ENCODE data around the gene DENND1B. TPM values are rescaled to one million over a fixed set of nuclear protein-coding genes. Genes with fewer than 3 reads are reported as not detected.

The DENND1B gene
- total and polyA plus RNA-seq, 2 of the 8 experiments (the other 6 are each of a cell fraction or from before 2014, with no cell fraction given), result 0.74 to 3.3 TPM

GRCh38 chr1:197526736-197527371, 248.4 kb downstream of the DENND1B start:
- Histone ChIP-seq H3K4me1 (replicated peaks in 1 of 4; ENCODE audit: control insufficient read depth in 3 of 4, insufficient read depth in 4 of 4, low read length in 3 of 4) (no peaks in the 10 kb centered on the region), H3K4me3 (ENCODE audit: extremely low read depth in 1 of 4, insufficient read depth in 2 of 4, low read depth in 3 of 4, low read length in 4 of 4) (no peak overlapping the region), H3K27me3 (replicated peaks in 1 of 4; ENCODE audit: control insufficient read depth in 3 of 4, extremely low read depth in 1 of 4, insufficient read depth in 3 of 4, low read length in 3 of 4) (no peaks in the 10 kb centered on the region), H3K23ac (ENCODE audit: insufficient read length) (no peak overlapping the region), H3K9ac (replicated peaks in 1 of 4; ENCODE audit: extremely low read depth in 1 of 4, low read depth in 3 of 4, low read length in 3 of 4) (no peak overlapping the region), H2BK5ac (ENCODE audit: low read depth, low read length) (no peak overlapping the region), H3K27ac (ENCODE audit: low read depth, low read length) (no peak overlapping the region), H3K36me3 (ENCODE audit: control insufficient read depth in 2 of 4, insufficient read depth in 4 of 4, low read length in 3 of 4) (no peaks in the 10 kb centered on the region), H3K79me2 (ENCODE audit: control insufficient read depth in 1 of 2, insufficient read depth in 2 of 2, low read length in 2 of 2) (no peaks in the 10 kb centered on the region), H3K79me1 (ENCODE audit: low read depth, low read length) (no peaks in the 10 kb centered on the region), H3K56ac (replicated peaks; ENCODE audit: insufficient read length, low read depth, low read length) (no peak overlapping the region), H2BK20ac (ENCODE audit: low read length) (no peak overlapping the region), H3K18ac (ENCODE audit: extremely low read depth, low read length) (no peak overlapping the region), H3K4me2 (ENCODE audit: insufficient read depth in 1 of 2, low read depth in 2 of 2, low read length in 2 of 2) (no peak overlapping the region), H4K91ac (replicated peaks; ENCODE audit: insufficient read length, low read length) (no peak overlapping the region), H3K9me3 (ENCODE audit: insufficient read depth in 2 of 2, low read depth in 1 of 2, low read length in 1 of 2) (no peaks in the 10 kb centered on the region), H2AK5ac (ENCODE audit: low read depth, low read length) (no peak overlapping the region), H3K4ac (replicated peaks; ENCODE audit: insufficient read length, low read depth, low read length) (no peak overlapping the region), H3K23me2 (ENCODE audit: low read depth, low read length) (no peaks in the 10 kb centered on the region), H2BK120ac (replicated peaks; ENCODE audit: low read depth, low read length) (no peak overlapping the region), H4K8ac (ENCODE audit: extremely low read depth, insufficient read depth, low read length) (no peak overlapping the region), H2BK15ac (ENCODE audit: low read length) (no peak overlapping the region), H2BK12ac (ENCODE audit: low read depth, low read length) (no peak overlapping the region), H4K5ac (ENCODE audit: insufficient read length, low read depth, low read length) (no peak overlapping the region), H4K20me1 (replicated peaks in 1 of 2; ENCODE audit: control insufficient read depth in 1 of 2, insufficient read depth in 2 of 2, low read length in 2 of 2) (no peaks in the 10 kb centered on the region), H3K14ac (ENCODE audit: insufficient read length) (no peak overlapping the region), H2AFZ (ENCODE audit: low read length) (no peak overlapping the region)
- FAIRE-seq, result no peak
- no peak for DNase-seq (ENCODE audit: low read depth in 1 of 2, low spot score in 2 of 2)
- ChIA-PET CTCF (ENCODE audit: partially characterized antibody) (interaction anchor here (0.6 to 2.5 kb wide), 13 partner anchors 9 to 945 kb away, joined by 3 to 10 read pairs (median 4); no protein-coding TSS in a partner anchor), POLR2A (ENCODE audit: partially characterized antibody) (no interaction called here)
- 59% methylated on average over 4 of the region's 4 CpGs; no CpG with 5 or more reads in 1 of the 2 experiments for WGBS, 2 experiments (ENCODE audit: extremely low coverage in 1 of 2, insufficient coverage in 1 of 2, insufficient read length in 1 of 2, insufficient replicate concordance in 2 of 2, low coverage in 1 of 2, low lambda C conversion rate in 2 of 2, missing lambda C conversion rate in 1 of 2)
- TF ChIP-seq CTCF (IDR thresholded peaks at IDR 0.05; ENCODE audit: control extremely low read depth in 1 of 3, insufficient read depth in 1 of 3, low read depth in 1 of 3, low read length in 3 of 3) (peak in 1 of 3 experiments; percentile 3; a peak in 1 of 4 replicates), RAD21 (IDR thresholded peaks at IDR 0.05 in 1 of 2, conservative IDR thresholded peaks at IDR 0.05 in 1 of 2; ENCODE audit: low read depth in 2 of 2, low read length in 2 of 2) (peak in 1 of 2 experiments; percentile 48; a peak in 3 of 4 replicates), CTBP2 (IDR thresholded peaks at IDR 0.05; ENCODE audit: borderline replicate concordance, insufficient read depth, insufficient read length, low read length) (no peak), SP1 (IDR thresholded peaks at IDR 0.05; ENCODE audit: low read depth, low read length) (no peak), EP300 (IDR thresholded peaks at IDR 0.05; ENCODE audit: borderline replicate concordance in 1 of 2, low read depth in 2 of 2, low read length in 2 of 2) (no peak)

Measured in H1 (cell line).